SHP77 treated with DMSO at 0.1 percent for 48 hours (cell line): ENCODE measurements around the gene ANXA2R.
A peak's percentile ranks its signal among the peaks of the same experiment; 100 is the strongest.
"Not testable (repeated sequence)": the region's sequence is repeated elsewhere in the genome, so short reads cannot be mapped to it uniquely, and the experiment has no call there.

ENCODE experiments used
- DNase-seq: peaks from one replicate; lab custom pipeline; 2025; lab: John Stamatoyannopoulos, UW

Gene ANXA2R

GRCh38 chr5:43060020-43060419 lies 19.9 kb upstream of the ANXA2R start:
- DNase-seq: not testable (repeated sequence)

- not testable (repeated sequence) for DNase-seq
These were observed 15.0 kb upstream of the ANXA2R start for GRCh38 chr5:43055098-43055497.

GRCh38 chr5:43051684-43052083 lies 11.6 kb upstream of the ANXA2R start:
- no peak for DNase-seq

GRCh38 chr5:43050384-43050783 lies 10.3 kb upstream of the ANXA2R start:
- no peak for DNase-seq

GRCh38 chr5:43049236-43049635 lies 9.1 kb upstream of the ANXA2R start:
- no peak for DNase-seq

- no peak for DNase-seq
These were observed 6.4 kb upstream of the ANXA2R start for GRCh38 chr5:43046474-43046873.

- DNase-seq: no peak
These were observed 5.1 kb upstream of the ANXA2R start for GRCh38 chr5:43045236-43045635.

GRCh38 chr5:43044181-43044914 lies 4.2 kb upstream of the ANXA2R start:
- no peak for DNase-seq

GRCh38 chr5:43043400-43043756 lies 3.3 kb upstream of the ANXA2R start:
- DNase-seq: no peak

- peak; percentile 78 for DNase-seq
These were observed 2.7 kb upstream of the ANXA2R start for GRCh38 chr5:43042626-43043399.

GRCh38 chr5:43042176-43042625 lies 2.1 kb upstream of the ANXA2R start:
- DNase-seq: peak; percentile 75

- peak; percentile 82 for DNase-seq
These were observed 1.6 kb upstream of the ANXA2R start for GRCh38 chr5:43041669-43042175.

- DNase-seq: peak; percentile 82
These were observed 1.1 kb upstream of the ANXA2R start for GRCh38 chr5:43041110-43041668.

- DNase-seq: peak; percentile 84
These were observed 440 bp downstream of the ANXA2R start for GRCh38 chr5:43039471-43040286.

- DNase-seq: no peak
These were observed 1.0 kb downstream of the ANXA2R start for GRCh38 chr5:43039152-43039470.

- no peak for DNase-seq
These were observed 1.6 kb downstream of the ANXA2R start for GRCh38 chr5:43038496-43038989.

- no peak for DNase-seq
These were observed 2.3 kb downstream of the ANXA2R start for GRCh38 chr5:43037636-43038495.

- no peak for DNase-seq
These were observed 3.1 kb downstream of the ANXA2R start for GRCh38 chr5:43036856-43037635.

- DNase-seq: no peak
These were observed 3.7 kb downstream of the ANXA2R start for GRCh38 chr5:43036409-43036808.

GRCh38 chr5:43034591-43034968 lies 5.5 kb downstream of the ANXA2R start:
- no peak for DNase-seq
